ENCODE results near the gene PLAC8L1.

Gene PLAC8L1

DNA sequence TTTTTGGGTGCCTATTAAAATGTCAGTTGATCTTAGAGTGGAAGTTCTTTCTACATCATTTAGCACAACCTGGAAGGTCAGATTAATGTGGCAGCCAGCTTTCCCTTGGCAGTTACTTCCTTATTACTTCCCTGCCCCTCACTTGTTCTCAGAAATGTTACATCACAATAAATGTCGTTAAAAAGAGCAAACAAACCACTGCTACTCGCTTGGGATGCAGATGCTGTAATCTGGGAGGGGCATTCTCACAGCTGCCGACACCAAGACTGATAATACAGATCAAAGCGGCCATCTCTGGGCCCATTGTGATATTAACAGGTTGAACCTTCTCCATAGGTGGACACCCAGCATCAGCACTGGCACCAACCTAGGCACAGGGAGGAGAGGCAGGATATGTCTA lies 29.3 kb downstream of the PLAC8L1 start:
- Mint-ChIP-seq H3K9me3 (no peaks in the 10 kb centered on the region), H3K4me3 (no peak overlapping the region), H3K4me1 (peaks cover 20% of the 10 kb centered on the region), H3K36me3 (ENCODE audit: insufficient read depth) (no peaks in the 10 kb centered on the region), H3K27me3 (no peaks in the 10 kb centered on the region), H3K27ac (ENCODE audit: low read depth) (no peak overlapping the region)
- DNase-seq (ENCODE audit: low spot score in 2 of 2): no peak
- ATAC-seq (replicated peaks; ENCODE audit: extremely low read depth, poor library complexity, severe bottlenecking): no peak

DNA sequence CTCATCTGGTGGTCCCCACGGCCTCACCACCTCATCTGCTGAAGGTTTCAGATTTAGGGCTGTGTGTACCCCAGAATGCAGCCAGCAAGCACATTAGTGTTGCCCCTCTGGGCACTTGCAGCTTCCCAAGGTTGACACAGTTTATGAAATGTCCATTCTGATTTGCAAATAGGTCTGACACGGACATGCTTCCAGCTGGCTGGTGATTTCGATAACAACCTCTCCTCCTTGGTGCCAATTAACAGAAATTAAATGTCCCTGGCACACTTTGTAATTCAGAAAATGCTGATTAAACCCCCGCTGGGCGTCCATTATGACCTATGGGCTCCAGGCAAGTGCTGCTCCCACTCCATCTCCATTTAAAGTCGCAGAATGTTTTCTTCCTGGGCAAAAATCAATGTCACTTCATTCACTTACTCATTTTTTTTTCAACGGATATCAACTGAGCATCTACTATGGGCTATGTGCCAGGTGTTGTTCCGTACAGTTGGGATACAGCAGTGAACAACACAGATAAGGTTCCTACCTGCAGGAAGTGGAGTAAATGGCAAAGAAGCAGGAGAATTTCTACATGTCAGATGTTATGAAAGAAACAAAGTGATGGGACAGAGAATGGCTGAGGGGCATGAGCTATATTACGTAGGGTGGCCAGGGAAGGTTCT lies 32.0 kb downstream of the PLAC8L1 start:
- H3K27me3 Mint-ChIP-seq: no peaks in the 10 kb centered on the region
- H3K4me3 Mint-ChIP-seq: no peak overlapping the region
- H3K4me1 Mint-ChIP-seq: no peaks in the 10 kb centered on the region
- H3K9me3 Mint-ChIP-seq: no peaks in the 10 kb centered on the region
- DNase-seq (ENCODE audit: low spot score in 2 of 2) (no peak), ATAC-seq (replicated peaks; ENCODE audit: extremely low read depth, poor library complexity, severe bottlenecking) (no peak)
- H3K36me3 Mint-ChIP-seq (ENCODE audit: insufficient read depth): no peaks in the 10 kb centered on the region
- H3K27ac Mint-ChIP-seq (ENCODE audit: low read depth): no peak overlapping the region

DNA sequence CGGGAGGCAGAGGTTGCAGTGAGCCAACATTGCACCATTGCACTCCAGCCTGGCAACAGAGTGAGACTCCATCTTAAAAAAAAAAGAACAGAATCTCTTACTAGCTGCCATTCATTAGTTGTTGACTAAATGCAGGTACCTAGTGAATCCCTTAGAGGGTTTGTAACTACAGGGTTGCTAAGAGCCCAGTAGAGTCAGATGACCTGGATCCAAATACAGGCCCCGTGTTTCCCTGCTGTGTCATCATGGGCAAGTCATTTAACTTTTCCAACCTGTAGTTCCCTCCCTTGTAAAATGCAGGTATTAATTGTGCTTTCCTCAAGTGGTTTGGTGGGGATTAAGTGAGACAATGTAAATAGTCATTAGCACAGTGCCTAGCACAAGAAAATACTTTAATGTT lies 32.8 kb downstream of the PLAC8L1 start:
- Mint-ChIP-seq H3K4me3 (no peak overlapping the region), H3K27ac (ENCODE audit: low read depth) (no peak overlapping the region), H3K27me3 (no peaks in the 10 kb centered on the region), H3K36me3 (ENCODE audit: insufficient read depth) (no peaks in the 10 kb centered on the region), H3K9me3 (no peaks in the 10 kb centered on the region), H3K4me1 (no peaks in the 10 kb centered on the region)
- no peak for DNase-seq (ENCODE audit: low spot score in 2 of 2)
- ATAC-seq (replicated peaks; ENCODE audit: extremely low read depth, poor library complexity, severe bottlenecking): no peak

DNA sequence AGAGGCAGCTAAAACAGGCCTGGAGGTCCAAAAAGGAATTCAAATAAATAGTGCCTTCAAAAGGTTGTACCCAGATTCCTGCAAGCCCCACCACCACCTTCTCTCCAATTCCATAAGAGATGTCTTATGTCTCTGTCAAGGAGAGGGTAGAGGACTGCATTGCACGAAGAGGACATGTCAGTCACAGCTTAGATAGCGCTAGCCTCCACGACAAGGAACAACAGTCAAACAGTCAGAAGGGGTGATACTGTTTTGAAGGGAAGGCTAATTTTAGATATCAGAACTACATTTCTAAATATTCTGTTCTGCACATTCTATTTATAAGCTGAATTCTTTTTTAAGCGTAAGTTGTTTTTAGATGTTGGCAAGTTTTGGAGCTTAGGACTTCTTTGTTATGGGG lies 34.2 kb downstream of the PLAC8L1 start:
- Mint-ChIP-seq H3K4me3 (no peak overlapping the region), H3K27ac (ENCODE audit: low read depth) (no peak overlapping the region), H3K36me3 (ENCODE audit: insufficient read depth) (no peaks in the 10 kb centered on the region), H3K9me3 (no peaks in the 10 kb centered on the region), H3K4me1 (no peaks in the 10 kb centered on the region), H3K27me3 (no peaks in the 10 kb centered on the region)
- DNase-seq (ENCODE audit: low spot score in 2 of 2) (no peak), ATAC-seq (replicated peaks; ENCODE audit: extremely low read depth, poor library complexity, severe bottlenecking) (no peak)

DNA sequence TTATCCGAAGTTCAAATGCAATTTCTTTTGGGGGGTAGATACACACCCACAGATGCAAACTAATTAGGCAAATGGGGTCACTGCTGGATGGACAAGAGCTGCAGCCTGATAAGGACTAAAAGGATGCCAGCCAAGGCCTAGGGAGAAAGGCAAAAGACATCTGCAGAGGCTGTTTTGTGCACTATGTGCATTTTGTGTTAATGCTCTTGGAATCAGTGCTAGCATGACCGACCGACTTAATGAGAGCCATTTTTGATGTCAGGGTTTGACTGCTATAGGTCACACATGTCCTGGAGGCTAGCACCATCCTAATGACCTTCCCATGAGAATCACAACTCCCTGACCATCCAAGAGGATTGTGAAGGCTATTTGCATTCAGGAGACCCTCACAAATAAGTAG lies 34.6 kb downstream of the PLAC8L1 start:
- no peaks in the 10 kb centered on the region for H3K4me1 Mint-ChIP-seq
- H3K36me3 Mint-ChIP-seq (ENCODE audit: insufficient read depth): no peaks in the 10 kb centered on the region
- no peak overlapping the region for H3K4me3 Mint-ChIP-seq
- no peaks in the 10 kb centered on the region for H3K27me3 Mint-ChIP-seq
- ATAC-seq (replicated peaks; ENCODE audit: extremely low read depth, poor library complexity, severe bottlenecking) (no peak), DNase-seq (ENCODE audit: low spot score in 2 of 2) (no peak)
- H3K9me3 Mint-ChIP-seq: no peaks in the 10 kb centered on the region
- H3K27ac Mint-ChIP-seq (ENCODE audit: low read depth): no peak overlapping the region

DNA sequence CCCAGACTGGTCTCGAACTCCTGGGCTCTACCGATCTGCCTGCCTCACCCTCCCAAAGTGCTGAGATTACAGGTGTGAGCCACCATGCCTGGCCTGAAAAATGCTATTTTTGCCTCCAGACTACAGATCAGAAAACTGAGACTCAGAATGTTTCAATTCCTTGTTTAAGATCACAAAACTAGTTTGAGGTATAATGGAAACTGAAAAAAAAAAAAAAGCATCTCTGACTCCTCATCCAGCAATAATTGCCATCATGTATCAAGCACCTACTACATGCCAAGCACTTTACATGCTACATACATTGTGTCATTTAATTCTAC lies 35.6 kb downstream of the PLAC8L1 start:
- no peaks in the 10 kb centered on the region for H3K27me3 Mint-ChIP-seq
- no peak overlapping the region for H3K27ac Mint-ChIP-seq (ENCODE audit: low read depth)
- H3K9me3 Mint-ChIP-seq: no peaks in the 10 kb centered on the region
- DNase-seq (ENCODE audit: low spot score in 2 of 2) (no peak), ATAC-seq (replicated peaks; ENCODE audit: extremely low read depth, poor library complexity, severe bottlenecking) (no peak)
- H3K36me3 Mint-ChIP-seq (ENCODE audit: insufficient read depth): no peaks in the 10 kb centered on the region
- no peak overlapping the region for H3K4me3 Mint-ChIP-seq
- H3K4me1 Mint-ChIP-seq: no peaks in the 10 kb centered on the region

DNA sequence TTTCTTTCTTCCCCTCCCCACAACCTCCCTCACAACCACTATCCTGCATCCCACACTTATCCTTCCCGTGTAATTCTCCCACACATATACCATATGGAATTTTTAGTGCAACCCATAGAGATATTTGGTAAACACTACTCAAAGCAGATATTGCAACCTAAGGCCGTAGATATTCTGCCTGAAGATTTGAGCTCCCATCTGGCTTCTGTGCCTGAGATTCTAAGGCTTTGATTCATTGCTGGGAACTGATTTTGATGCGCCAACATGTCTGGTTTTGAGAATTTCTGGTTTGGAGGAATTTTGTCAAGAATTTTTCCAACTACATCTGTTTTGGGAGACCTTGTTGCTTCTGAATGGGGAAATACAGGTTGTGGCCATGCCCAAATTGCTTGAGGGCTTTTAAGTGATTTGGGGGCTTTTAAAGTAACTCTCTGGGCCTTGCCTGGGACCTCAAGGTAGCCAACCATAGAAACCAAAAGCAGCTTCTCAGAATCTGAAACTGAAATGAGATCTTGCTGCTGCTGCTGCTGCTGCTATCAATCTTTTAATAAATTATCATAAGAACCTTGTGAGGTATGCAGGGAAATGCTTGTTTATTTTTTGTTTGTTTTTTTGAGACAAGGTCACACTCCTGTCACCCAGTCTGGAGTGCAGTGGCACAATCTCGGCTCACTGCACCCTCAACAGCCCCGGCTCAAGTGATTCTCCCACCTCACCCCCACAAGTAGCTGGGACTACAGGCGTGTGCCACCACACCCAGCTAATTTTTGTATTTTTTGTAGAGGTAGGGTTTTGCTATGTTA lies 36.2 kb downstream of the PLAC8L1 start:
- Mint-ChIP-seq H3K4me3 (no peak overlapping the region), H3K27ac (ENCODE audit: low read depth) (no peak overlapping the region), H3K27me3 (no peaks in the 10 kb centered on the region), H3K4me1 (no peaks in the 10 kb centered on the region), H3K36me3 (ENCODE audit: insufficient read depth) (no peaks in the 10 kb centered on the region), H3K9me3 (no peaks in the 10 kb centered on the region)
- DNase-seq (ENCODE audit: low spot score in 2 of 2): no peak
- no peak for ATAC-seq (replicated peaks; ENCODE audit: extremely low read depth, poor library complexity, severe bottlenecking)

DNA sequence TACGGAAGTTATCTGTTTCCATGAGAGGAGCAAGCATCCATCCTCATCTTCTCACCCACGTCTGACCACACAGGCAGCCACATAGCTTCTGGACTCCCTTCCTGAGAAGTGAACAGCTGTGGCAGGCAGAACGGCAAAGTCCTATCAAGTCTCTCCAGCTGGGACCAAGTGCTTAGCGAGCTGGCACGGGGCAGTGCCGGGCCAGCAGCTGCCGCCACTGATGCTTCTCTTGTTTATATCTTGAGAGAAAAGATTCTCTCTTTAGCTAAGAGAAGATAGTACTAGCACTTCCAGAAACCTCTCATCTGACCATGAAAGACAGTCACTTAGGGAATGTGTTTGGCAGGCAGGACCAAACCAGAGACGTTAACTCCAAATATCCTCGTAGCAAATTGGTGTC lies 37.2 kb downstream of the PLAC8L1 start:
- H3K4me1 Mint-ChIP-seq: no peaks in the 10 kb centered on the region
- H3K36me3 Mint-ChIP-seq (ENCODE audit: insufficient read depth): no peaks in the 10 kb centered on the region
- H3K9me3 Mint-ChIP-seq: no peaks in the 10 kb centered on the region
- DNase-seq (ENCODE audit: low spot score in 2 of 2) (no peak), ATAC-seq (replicated peaks; ENCODE audit: extremely low read depth, poor library complexity, severe bottlenecking) (no peak)
- H3K27ac Mint-ChIP-seq (ENCODE audit: low read depth): no peak overlapping the region
- H3K4me3 Mint-ChIP-seq: no peak overlapping the region
- H3K27me3 Mint-ChIP-seq: no peaks in the 10 kb centered on the region

DNA sequence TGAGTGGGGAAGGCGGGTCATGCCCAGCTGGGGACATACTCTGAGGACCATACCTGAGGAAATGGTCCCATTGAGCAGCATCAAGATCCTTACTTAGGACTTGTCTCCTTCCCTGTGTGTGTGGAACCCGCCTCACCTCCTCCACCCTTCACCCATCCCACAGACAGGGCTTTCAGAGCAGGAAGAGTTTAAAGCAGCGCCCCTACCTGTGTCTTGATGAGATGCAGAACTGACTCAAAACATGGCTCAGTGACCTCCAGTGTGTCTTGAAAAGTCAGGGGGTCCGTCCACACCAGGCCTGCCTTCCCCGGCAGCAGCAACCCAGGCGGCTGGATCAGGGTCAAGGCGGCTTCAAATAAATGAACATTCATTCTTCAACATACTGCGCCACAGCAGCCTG lies 38.4 kb downstream of the PLAC8L1 start:
- DNase-seq (ENCODE audit: low spot score in 2 of 2) (no peak), ATAC-seq (replicated peaks; ENCODE audit: extremely low read depth, poor library complexity, severe bottlenecking) (no peak)
- Mint-ChIP-seq H3K4me1 (no peaks in the 10 kb centered on the region), H3K36me3 (ENCODE audit: insufficient read depth) (no peaks in the 10 kb centered on the region), H3K4me3 (no peak overlapping the region), H3K27me3 (no peaks in the 10 kb centered on the region), H3K9me3 (no peaks in the 10 kb centered on the region), H3K27ac (ENCODE audit: low read depth) (no peak overlapping the region)

DNA sequence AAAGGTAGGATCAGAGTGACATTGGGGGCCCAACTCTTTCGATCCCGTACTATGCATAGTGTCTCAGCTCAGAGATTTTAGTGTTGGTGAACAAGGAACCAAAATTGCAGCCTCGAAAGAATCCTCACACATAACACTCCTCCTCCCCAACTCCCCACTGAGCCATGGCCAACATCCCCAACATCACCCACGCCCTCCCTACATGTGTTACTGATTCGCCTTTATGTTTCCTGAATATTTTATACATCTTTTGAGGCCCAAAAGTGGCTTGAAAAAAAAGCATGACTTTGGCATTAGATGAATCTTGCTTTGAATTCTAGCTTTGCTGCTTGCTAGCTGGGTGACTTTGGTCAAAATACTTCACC lies 45.2 kb downstream of the PLAC8L1 start:
- no peaks in the 10 kb centered on the region for H3K36me3 Mint-ChIP-seq (ENCODE audit: insufficient read depth)
- no peak for DNase-seq (ENCODE audit: low spot score in 2 of 2)
- H3K27me3 Mint-ChIP-seq: no peaks in the 10 kb centered on the region
- H3K4me3 Mint-ChIP-seq: no peak overlapping the region
- no peak overlapping the region for H3K27ac Mint-ChIP-seq (ENCODE audit: low read depth)
- no peaks in the 10 kb centered on the region for H3K4me1 Mint-ChIP-seq
- no peak for ATAC-seq (replicated peaks; ENCODE audit: extremely low read depth, poor library complexity, severe bottlenecking)
- no peaks in the 10 kb centered on the region for H3K9me3 Mint-ChIP-seq

DNA sequence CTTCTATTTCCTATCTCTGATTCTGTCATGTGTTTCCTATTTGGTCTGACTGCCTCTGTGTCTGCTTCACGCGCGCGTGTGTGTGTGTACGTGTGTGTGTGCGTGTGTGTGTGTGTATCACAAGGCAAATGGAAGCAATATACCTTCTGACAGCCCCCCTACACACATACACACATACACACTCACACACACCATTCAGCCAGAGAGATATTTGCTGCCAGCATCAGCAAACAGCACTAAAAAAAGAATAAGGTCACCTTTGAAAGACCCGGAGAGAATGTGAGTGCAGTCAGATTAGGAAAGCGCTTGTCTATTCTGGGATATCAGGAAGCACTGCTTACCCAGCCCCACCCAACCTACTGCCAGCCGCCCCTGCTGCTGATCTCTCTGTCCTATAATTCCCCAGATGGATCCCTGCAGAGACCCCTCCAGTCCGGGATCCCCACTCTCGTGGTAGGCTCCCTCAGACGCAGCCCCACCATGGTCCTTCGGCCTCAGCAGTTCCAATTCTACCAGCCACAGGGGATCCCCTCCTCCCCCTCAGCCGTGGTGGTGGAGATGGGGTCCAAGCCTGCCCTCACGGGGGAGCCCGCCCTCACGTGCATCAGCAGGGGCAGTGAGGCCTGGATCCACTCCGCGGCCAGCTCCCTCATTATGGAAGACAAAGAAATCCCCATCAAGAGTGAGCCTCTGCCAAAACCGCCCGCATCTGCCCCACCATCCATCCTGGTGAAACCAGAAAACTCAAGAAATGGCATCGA lies 45.7 kb downstream of the PLAC8L1 start:
- Mint-ChIP-seq H3K4me1 (no peaks in the 10 kb centered on the region), H3K27me3 (no peaks in the 10 kb centered on the region), H3K4me3 (no peak overlapping the region), H3K9me3 (no peaks in the 10 kb centered on the region), H3K36me3 (ENCODE audit: insufficient read depth) (no peaks in the 10 kb centered on the region), H3K27ac (ENCODE audit: low read depth) (no peak overlapping the region)
- no peak for ATAC-seq (replicated peaks; ENCODE audit: extremely low read depth, poor library complexity, severe bottlenecking)
- no peak for DNase-seq (ENCODE audit: low spot score in 2 of 2)

DNA sequence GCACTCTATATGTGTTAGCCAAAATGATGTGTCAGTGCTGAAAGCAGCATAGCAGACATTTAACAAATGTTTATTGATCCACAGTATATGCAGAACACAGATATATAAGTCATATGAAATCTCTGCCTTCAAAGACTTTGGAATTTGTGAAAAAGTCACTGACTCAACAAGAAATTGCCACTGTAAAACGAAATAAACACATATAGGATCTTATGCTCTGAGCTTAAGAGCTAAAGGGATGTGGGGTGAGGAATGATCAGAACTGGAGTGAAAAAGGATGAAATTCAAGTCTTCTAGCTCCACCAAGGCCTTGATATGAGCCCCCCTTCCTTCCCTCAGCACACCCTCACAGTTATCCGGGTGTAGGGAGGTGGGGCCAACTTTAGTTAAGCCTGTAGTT lies 49.9 kb downstream of the PLAC8L1 start:
- Mint-ChIP-seq H3K4me1 (no peaks in the 10 kb centered on the region), H3K36me3 (ENCODE audit: insufficient read depth) (no peaks in the 10 kb centered on the region), H3K27me3 (no peaks in the 10 kb centered on the region), H3K27ac (ENCODE audit: low read depth) (no peak overlapping the region), H3K4me3 (no peak overlapping the region), H3K9me3 (no peaks in the 10 kb centered on the region)
- no peak for ATAC-seq (replicated peaks; ENCODE audit: extremely low read depth, poor library complexity, severe bottlenecking)
- no peak for DNase-seq (ENCODE audit: low spot score in 2 of 2)

DNA sequence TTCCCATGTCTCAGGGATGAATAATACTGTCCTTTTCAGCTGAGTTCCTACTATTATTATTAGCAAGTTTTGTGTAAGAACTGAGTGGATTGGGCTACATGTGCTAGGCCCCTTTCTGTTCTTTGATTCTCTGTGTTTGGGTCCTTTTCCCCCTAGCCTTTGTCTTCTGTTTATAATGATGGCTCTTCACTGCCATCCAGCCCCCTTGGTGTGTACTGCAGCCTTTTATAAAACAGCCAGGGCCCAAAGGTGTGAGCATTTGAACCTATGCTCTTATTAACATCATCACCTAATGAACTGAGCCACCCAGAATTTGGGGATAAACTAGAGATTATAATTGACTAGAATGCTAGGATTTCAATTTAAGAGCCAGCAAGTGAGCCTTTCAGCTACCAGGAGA lies 52.6 kb downstream of the PLAC8L1 start:
- no peaks in the 10 kb centered on the region for H3K4me1 Mint-ChIP-seq
- ATAC-seq (replicated peaks; ENCODE audit: extremely low read depth, poor library complexity, severe bottlenecking) (no peak), DNase-seq (ENCODE audit: low spot score in 2 of 2) (no peak)
- H3K4me3 Mint-ChIP-seq: no peak overlapping the region
- H3K27ac Mint-ChIP-seq (ENCODE audit: low read depth): no peak overlapping the region
- H3K36me3 Mint-ChIP-seq (ENCODE audit: insufficient read depth): no peaks in the 10 kb centered on the region
- no peaks in the 10 kb centered on the region for H3K9me3 Mint-ChIP-seq
- H3K27me3 Mint-ChIP-seq: no peaks in the 10 kb centered on the region
